ENCODE measurements around the gene ILF2. TPM values are rescaled to one million over a fixed set of nuclear protein-coding genes. Genes with fewer than 3 reads are reported as not detected.

Gene ILF2
- total and polyA plus RNA-seq, 2 of the 13 experiments (the other 11 are each of a cell fraction or from before 2014, with no cell fraction given), result 292 to 366 TPM

DNA sequence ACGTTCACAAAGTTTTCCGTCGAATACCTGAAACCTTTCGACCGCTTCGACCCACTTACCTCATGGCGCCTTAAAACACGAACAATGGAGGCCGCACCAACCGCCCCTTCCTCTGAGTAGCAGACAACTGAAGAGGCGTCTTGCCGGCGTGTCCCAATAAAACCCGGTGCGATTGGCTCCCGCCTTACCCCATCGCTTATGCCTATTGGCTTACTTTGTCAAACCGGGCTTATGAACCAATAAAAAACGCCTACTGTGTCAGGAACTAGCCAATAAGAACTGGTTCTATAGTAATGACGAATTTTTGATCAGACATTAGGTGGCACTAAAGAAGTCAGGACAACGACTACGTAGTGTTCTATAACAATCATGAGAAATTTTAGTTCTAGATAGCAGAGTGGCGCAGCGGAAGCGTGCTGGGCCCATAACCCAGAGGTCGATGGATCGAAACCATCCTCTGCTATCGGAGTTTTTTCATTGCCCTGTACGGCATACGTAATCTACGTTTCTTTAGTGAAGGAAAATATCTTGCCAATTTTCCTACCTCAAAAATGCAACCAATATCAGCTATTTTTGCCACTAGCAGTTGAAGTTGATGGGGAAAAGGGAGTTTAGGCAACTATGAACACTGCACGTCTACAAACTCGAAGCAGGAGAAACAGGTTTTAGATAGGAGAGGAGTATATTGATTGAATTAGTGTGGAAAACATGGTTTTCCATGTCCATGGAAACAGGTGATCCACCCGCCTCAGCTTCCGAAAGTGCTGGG is at the start of gene ILF2 (continued):
- TF ChIP-seq, protein P1, sequence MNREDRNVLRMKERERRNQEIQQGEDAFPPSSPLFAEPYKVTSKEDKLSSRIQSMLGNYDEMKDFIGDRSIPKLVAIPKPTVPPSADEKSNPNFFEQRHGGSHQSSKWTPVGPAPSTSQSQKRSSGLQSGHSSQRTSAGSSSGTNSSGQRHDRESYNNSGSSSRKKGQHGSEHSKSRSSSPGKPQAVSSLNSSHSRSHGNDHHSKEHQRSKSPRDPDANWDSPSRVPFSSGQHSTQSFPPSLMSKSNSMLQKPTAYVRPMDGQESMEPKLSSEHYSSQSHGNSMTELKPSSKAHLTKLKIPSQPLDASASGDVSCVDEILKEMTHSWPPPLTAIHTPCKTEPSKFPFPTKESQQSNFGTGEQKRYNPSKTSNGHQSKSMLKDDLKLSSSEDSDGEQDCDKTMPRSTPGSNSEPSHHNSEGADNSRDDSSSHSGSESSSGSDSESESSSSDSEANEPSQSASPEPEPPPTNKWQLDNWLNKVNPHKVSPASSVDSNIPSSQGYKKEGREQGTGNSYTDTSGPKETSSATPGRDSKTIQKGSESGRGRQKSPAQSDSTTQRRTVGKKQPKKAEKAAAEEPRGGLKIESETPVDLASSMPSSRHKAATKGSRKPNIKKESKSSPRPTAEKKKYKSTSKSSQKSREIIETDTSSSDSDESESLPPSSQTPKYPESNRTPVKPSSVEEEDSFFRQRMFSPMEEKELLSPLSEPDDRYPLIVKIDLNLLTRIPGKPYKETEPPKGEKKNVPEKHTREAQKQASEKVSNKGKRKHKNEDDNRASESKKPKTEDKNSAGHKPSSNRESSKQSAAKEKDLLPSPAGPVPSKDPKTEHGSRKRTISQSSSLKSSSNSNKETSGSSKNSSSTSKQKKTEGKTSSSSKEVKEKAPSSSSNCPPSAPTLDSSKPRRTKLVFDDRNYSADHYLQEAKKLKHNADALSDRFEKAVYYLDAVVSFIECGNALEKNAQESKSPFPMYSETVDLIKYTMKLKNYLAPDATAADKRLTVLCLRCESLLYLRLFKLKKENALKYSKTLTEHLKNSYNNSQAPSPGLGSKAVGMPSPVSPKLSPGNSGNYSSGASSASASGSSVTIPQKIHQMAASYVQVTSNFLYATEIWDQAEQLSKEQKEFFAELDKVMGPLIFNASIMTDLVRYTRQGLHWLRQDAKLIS (CRISPR knock-in tag; IDR thresholded peaks at IDR 0.05), result no peak
- TF ChIP-seq CBX1 (IDR thresholded peaks at IDR 0.05; ENCODE audit: low read depth) (no peak), ZNF12 (CRISPR knock-in tag; IDR thresholded peaks at IDR 0.05) (no peak), ZNF556 (CRISPR knock-in tag; IDR thresholded peaks at IDR 0.05; ENCODE audit: borderline replicate concordance) (no peak), ZSCAN25 (CRISPR knock-in tag; IDR thresholded peaks at IDR 0.05) (peak; percentile 35), THYN1 (CRISPR knock-in tag; IDR thresholded peaks at IDR 0.05; ENCODE audit: borderline replicate concordance, low read depth) (no peak), BRD4 (CRISPR knock-in tag; IDR thresholded peaks at IDR 0.05) (no peak), TCF7 (IDR thresholded peaks at IDR 0.05; ENCODE audit: low read depth) (no peak), PITX1 (CRISPR knock-in tag; IDR thresholded peaks at IDR 0.05) (peak; percentile 60; the same call in 1 of the 2 replicates), PCBP2 (optimal IDR thresholded peaks at IDR 0.05; ENCODE audit: low read depth, low read length, poor library complexity, severe bottlenecking) (no peak), ZNF879 (CRISPR knock-in tag; IDR thresholded peaks at IDR 0.05) (no peak), SETDB1 (CRISPR knock-in tag; IDR thresholded peaks at IDR 0.05; ENCODE audit: borderline replicate concordance) (no peak), HNF4A (CRISPR knock-in tag; IDR thresholded peaks at IDR 0.05) (no peak)
- TF ChIP-seq, protein P2, sequence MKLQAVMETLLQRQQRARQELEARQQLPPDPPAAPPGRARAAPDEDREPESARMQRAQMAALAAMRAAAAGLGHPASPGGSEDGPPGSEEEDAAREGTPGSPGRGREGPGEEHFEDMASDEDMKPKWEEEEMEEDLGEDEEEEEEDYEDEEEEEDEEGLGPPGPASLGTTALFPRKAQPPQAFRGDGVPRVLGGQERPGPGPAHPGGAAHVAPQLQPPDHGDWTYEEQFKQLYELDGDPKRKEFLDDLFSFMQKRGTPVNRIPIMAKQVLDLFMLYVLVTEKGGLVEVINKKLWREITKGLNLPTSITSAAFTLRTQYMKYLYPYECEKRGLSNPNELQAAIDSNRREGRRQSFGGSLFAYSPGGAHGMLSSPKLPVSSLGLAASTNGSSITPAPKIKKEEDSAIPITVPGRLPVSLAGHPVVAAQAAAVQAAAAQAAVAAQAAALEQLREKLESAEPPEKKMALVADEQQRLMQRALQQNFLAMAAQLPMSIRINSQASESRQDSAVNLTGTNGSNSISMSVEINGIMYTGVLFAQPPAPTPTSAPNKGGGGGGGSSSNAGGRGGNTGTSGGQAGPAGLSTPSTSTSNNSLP (IDR thresholded peaks at IDR 0.05; ENCODE audit: low read depth, low read length), result peak; percentile 96
- TF ChIP-seq, protein P3, sequence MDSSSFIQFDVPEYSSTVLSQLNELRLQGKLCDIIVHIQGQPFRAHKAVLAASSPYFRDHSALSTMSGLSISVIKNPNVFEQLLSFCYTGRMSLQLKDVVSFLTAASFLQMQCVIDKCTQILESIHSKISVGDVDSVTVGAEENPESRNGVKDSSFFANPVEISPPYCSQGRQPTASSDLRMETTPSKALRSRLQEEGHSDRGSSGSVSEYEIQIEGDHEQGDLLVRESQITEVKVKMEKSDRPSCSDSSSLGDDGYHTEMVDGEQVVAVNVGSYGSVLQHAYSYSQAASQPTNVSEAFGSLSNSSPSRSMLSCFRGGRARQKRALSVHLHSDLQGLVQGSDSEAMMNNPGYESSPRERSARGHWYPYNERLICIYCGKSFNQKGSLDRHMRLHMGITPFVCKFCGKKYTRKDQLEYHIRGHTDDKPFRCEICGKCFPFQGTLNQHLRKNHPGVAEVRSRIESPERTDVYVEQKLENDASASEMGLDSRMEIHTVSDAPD (CRISPR knock-in tag; IDR thresholded peaks at IDR 0.05), result no peak
- TF ChIP-seq, protein P4, sequence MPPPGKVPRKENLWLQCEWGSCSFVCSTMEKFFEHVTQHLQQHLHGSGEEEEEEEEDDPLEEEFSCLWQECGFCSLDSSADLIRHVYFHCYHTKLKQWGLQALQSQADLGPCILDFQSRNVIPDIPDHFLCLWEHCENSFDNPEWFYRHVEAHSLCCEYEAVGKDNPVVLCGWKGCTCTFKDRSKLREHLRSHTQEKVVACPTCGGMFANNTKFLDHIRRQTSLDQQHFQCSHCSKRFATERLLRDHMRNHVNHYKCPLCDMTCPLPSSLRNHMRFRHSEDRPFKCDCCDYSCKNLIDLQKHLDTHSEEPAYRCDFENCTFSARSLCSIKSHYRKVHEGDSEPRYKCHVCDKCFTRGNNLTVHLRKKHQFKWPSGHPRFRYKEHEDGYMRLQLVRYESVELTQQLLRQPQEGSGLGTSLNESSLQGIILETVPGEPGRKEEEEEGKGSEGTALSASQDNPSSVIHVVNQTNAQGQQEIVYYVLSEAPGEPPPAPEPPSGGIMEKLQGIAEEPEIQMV (CRISPR knock-in tag; IDR thresholded peaks at IDR 0.05; ENCODE audit: low read depth), result peak; percentile 68; the same call in 1 of the 2 replicates
- TF ChIP-seq, protein P5, sequence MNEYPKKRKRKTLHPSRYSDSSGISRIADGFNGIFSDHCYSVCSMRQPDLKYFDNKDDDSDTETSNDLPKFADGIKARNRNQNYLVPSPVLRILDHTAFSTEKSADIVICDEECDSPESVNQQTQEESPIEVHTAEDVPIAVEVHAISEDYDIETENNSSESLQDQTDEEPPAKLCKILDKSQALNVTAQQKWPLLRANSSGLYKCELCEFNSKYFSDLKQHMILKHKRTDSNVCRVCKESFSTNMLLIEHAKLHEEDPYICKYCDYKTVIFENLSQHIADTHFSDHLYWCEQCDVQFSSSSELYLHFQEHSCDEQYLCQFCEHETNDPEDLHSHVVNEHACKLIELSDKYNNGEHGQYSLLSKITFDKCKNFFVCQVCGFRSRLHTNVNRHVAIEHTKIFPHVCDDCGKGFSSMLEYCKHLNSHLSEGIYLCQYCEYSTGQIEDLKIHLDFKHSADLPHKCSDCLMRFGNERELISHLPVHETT (CRISPR knock-in tag; conservative IDR thresholded peaks at IDR 0.05), result no peak
